ENCODE data around the gene TMEM92. TPM values are rescaled to one million over a fixed set of nuclear protein-coding genes. Genes with fewer than 3 reads are reported as not detected.
"Not testable (repeated sequence)": the region's sequence is repeated elsewhere in the genome, so short reads cannot be mapped to it uniquely, and the experiment has no call there.

Gene TMEM92
- total and polyA plus RNA-seq, 10 of the 15 experiments (the other 5 are each of a cell fraction or from before 2014, with no cell fraction given): 0.11 to 1.2 (median 0.32) TPM

GRCh38 chr17:50285941-50286340, 11.7 kb downstream of the TMEM92 start (continued):
- TF ChIP-seq SIN3A (IDR thresholded peaks at IDR 0.05; ENCODE audit: low read depth, low read length) (no peak), ZBED1 (IDR thresholded peaks at IDR 0.05; ENCODE audit: borderline replicate concordance) (no peak), POLR2AphosphoS2 (IDR thresholded peaks at IDR 0.05; ENCODE audit: low read depth, low read length) (no peak), PAX5 (IDR thresholded peaks at IDR 0.05; ENCODE audit: borderline replicate concordance, low read depth, low read length) (no peak), YY1 (IDR thresholded peaks at IDR 0.05; ENCODE audit: low read depth, low read length) (no peak), NR2C1 (IDR thresholded peaks at IDR 0.05) (no peak), ZNF592 (IDR thresholded peaks at IDR 0.05) (no peak), ATF3 (IDR thresholded peaks at IDR 0.05; ENCODE audit: borderline replicate concordance, extremely low read depth, low read depth, low read length) (no peak)

- RAD21 ChIA-PET (ENCODE audit: unreplicated experiment): interaction anchor here (1.7 kb wide), 1 partner anchor 46 kb away, joined by 3 read pairs; no protein-coding TSS in a partner anchor
- ATAC-seq; H3K9me3 ChIP-seq (replicated peaks; ENCODE audit: control insufficient read depth, insufficient read depth, low read length): not testable (repeated sequence)
Measured at GRCh38 chr17:50287302-50287701, 13.0 kb downstream of the TMEM92 start.

More at GRCh38 chr17:50287302-50287701, 13.0 kb downstream of the TMEM92 start:
- WGBS (ENCODE audit: insufficient coverage, insufficient replicate concordance, low lambda C conversion rate, missing lambda C conversion rate): 71% methylated on average over 7 of the region's 7 CpGs
- intact Hi-C loops (cut with micrococcal nuclease; ENCODE audit: unreplicated experiment); H3K79me2 ChIP-seq (ENCODE audit: control insufficient read depth, insufficient read depth, low read length); H3K27me3 ChIP-seq (replicated peaks in 1 of 2; ENCODE audit: control insufficient read depth in 2 of 2, insufficient read depth in 2 of 2, low read length in 1 of 2); in situ Hi-C loops (cut with MboI); BruUV-seq (replicated peaks); H4K20me1 ChIP-seq (ENCODE audit: control insufficient read depth, insufficient read depth); DNase-seq (ENCODE audit: low read depth, low spot score); H3K36me3 ChIP-seq (ENCODE audit: control insufficient read depth in 2 of 2, insufficient read depth in 2 of 2, low read length in 1 of 2); FAIRE-seq; POLR2A ChIA-PET; H3K4me3 ChIP-seq; H2AFZ ChIP-seq (ENCODE audit: control insufficient read depth, low read depth, low read length); H3K9ac ChIP-seq (ENCODE audit: control insufficient read depth, insufficient read depth, low read length); H3K4me2 ChIP-seq (ENCODE audit: control insufficient read depth, insufficient read depth); H3K27ac ChIP-seq (ENCODE audit: control insufficient read depth, insufficient read depth): not testable (repeated sequence)
- ChIA-PET SMC1A (ENCODE audit: uncharacterized antibody, unreplicated experiment) (interaction anchor here (1.9 kb wide), 1 partner anchor 9 kb away, joined by 6 read pairs; no protein-coding TSS in a partner anchor), CTCF (interaction anchor here (1.3 to 16.9 kb wide), 4 partner anchors 9 to 118 kb away, joined by 4 to 298 read pairs (median 160); partner anchors contain the start of genes COL1A1 and TMEM92)
- peaks cover 28% of the 10 kb centered on the region for H3K4me1 ChIP-seq (ENCODE audit: control insufficient read depth, insufficient read depth, low read length)

Data from GM12878 (cell line).